WTC11 (cell line): ENCODE results near the gene ZBTB44. TPM values are rescaled to one million over a fixed set of nuclear protein-coding genes. Genes with fewer than 3 reads are reported as not detected.

Experiments
- ATAC-seq: fragments of 200-7000 bp; cut with Tn5 transposase; 2 replicates; pipeline ENCODE4 v1.10.0; 2021; ENCODE audit warnings: mild to moderate bottlenecking, moderate library complexity
- CTCF ChIA-PET: fragments of 300-600 bp; sonication (Branson Sonifier 250); formaldehyde crosslinking; loops from one replicate; lab custom pipeline; 2021; ENCODE audit warnings: antibody characterized with exemption; lab: Charles Lee
- POLR2A ChIA-PET: fragments of 350-600 bp; sonication (Branson Sonifier 250); formaldehyde crosslinking; loops from one replicate; lab custom pipeline; 2021; ENCODE audit warnings: antibody characterized with exemption; lab: Charles Lee
- DNase-seq: peaks from one replicate; pipeline ENCODE4 v3.0.0; 2021; ENCODE audit warnings: low spot score
- H3K27ac Mint-ChIP-seq: 2 replicates; pipeline ENCODE4 v1.8.0; 2021; ENCODE audit warnings: mixed read lengths
- H3K27me3 Mint-ChIP-seq: 2 replicates; pipeline ENCODE4 v1.8.0; 2021; ENCODE audit warnings: low read depth, mild to moderate bottlenecking, moderate library complexity, mixed read lengths
- H3K36me3 Mint-ChIP-seq: 2 replicates; pipeline ENCODE4 v1.8.0; 2021; ENCODE audit warnings: mixed read lengths
- H3K4me1 Mint-ChIP-seq: 2 replicates; pipeline ENCODE4 v1.8.0; 2022; ENCODE audit warnings: mixed read lengths
- H3K4me3 Mint-ChIP-seq: 2 replicates; pipeline ENCODE4 v1.8.0; 2021; ENCODE audit warnings: mild to moderate bottlenecking, moderate library complexity, mixed read lengths
- H3K9me3 Mint-ChIP-seq: 2 replicates; pipeline ENCODE4 v1.8.0; 2021; ENCODE audit warnings: mixed read lengths
- AR ChIP-seq: fragments of 250-450 bp; sonication (Bioruptor Pico); IDR thresholded peaks from 2 replicates; pipeline ENCODE4 v1.9.0; 2021; ENCODE audit warnings: mild to moderate bottlenecking
- ATF1 ChIP-seq: sonication (generic); formaldehyde crosslinking; IDR thresholded peaks from 2 replicates; pipeline ENCODE4 v1.8.1; 2023; ENCODE audit warnings: mild to moderate bottlenecking, moderate library complexity, missing genetic modification reagents
- ATF3 ChIP-seq: sonication (generic); formaldehyde crosslinking; conservative IDR thresholded peaks from 2 replicates; pipeline ENCODE4 v1.8.1; 2022; ENCODE audit warnings: mild to moderate bottlenecking, missing genetic modification reagents
- CREM ChIP-seq: sonication (generic); formaldehyde crosslinking; IDR thresholded peaks from 2 replicates; pipeline ENCODE4 v1.8.1; 2022; ENCODE audit warnings: mild to moderate bottlenecking, missing genetic modification reagents, moderate library complexity
- CTCF ChIP-seq: fragments of 200-600 bp; IDR thresholded peaks from 2 replicates; pipeline ENCODE4 v1.8.0; 2022; ENCODE audit warnings: antibody characterized with exemption
- FOXK1 ChIP-seq: sonication (generic); formaldehyde crosslinking; IDR thresholded peaks from 2 replicates; pipeline ENCODE4 v1.8.0; 2022; ENCODE audit warnings: mild to moderate bottlenecking, moderate library complexity, missing genetic modification reagents
- GABPB1 ChIP-seq: sonication (generic); formaldehyde crosslinking; IDR thresholded peaks from 2 replicates; pipeline ENCODE4 v1.8.1; 2023; ENCODE audit warnings: mild to moderate bottlenecking, missing genetic modification reagents
- JAZF1 ChIP-seq: fragments of 250-450 bp; sonication (Bioruptor Pico); IDR thresholded peaks from 2 replicates; pipeline ENCODE4 v1.9.0; 2021; ENCODE audit warnings: moderate library complexity, mild to moderate bottlenecking, inconsistent platforms
- KAT7 ChIP-seq: sonication (generic); formaldehyde crosslinking; IDR thresholded peaks from 2 replicates; pipeline ENCODE4 v1.8.1; 2023; ENCODE audit warnings: missing genetic modification reagents, mild to moderate bottlenecking, borderline replicate concordance
- NR1H2 ChIP-seq: sonication (generic); formaldehyde crosslinking; IDR thresholded peaks from 2 replicates; pipeline ENCODE4 v1.9.0; 2021; ENCODE audit warnings: mild to moderate bottlenecking, moderate library complexity, missing genetic modification reagents
- PRRX2 ChIP-seq: fragments of 250-450 bp; sonication (Bioruptor Pico); IDR thresholded peaks from 2 replicates; pipeline ENCODE4 v1.8.0; 2021; ENCODE audit warnings: mild to moderate bottlenecking
- STAT6 ChIP-seq: sonication (generic); formaldehyde crosslinking; conservative IDR thresholded peaks from 2 replicates; pipeline ENCODE4 v1.8.1; 2023; ENCODE audit warnings: mild to moderate bottlenecking, low read depth, missing genetic modification reagents, moderate library complexity
- TEAD1 ChIP-seq: sonication (generic); formaldehyde crosslinking; IDR thresholded peaks from 2 replicates; pipeline ENCODE4 v1.8.0; 2022; ENCODE audit warnings: mild to moderate bottlenecking, missing genetic modification reagents
- USF1 ChIP-seq: sonication (generic); formaldehyde crosslinking; IDR thresholded peaks from 2 replicates; pipeline ENCODE4 v1.8.0; 2022; ENCODE audit warnings: mild to moderate bottlenecking, missing genetic modification reagents
- ZNF317 ChIP-seq: sonication (generic); formaldehyde crosslinking; IDR thresholded peaks from 2 replicates; pipeline ENCODE4 v1.8.1; 2023; ENCODE audit warnings: low read depth, mild to moderate bottlenecking, moderate library complexity, missing genetic modification reagents, borderline replicate concordance
- ZNF532 ChIP-seq: fragments of 250-450 bp; sonication (Bioruptor Pico); IDR thresholded peaks from 2 replicates; pipeline ENCODE4 v1.9.0; 2021; ENCODE audit warnings: mild to moderate bottlenecking, borderline replicate concordance
- total RNA-seq: library from RNA; stranded (reverse); gene quantifications from 3 replicates; pipeline ENCODE4 v1.2.3, GENCODE V29; 2021
- TF ChIP-seq, protein P1 (sequence below): sonication (generic); formaldehyde crosslinking; IDR thresholded peaks from 2 replicates; pipeline ENCODE4 v1.8.1; 2022; ENCODE audit warnings: low read depth, missing genetic modification reagents, borderline replicate concordance

Gene ZBTB44
- total RNA-seq, 1 experiment from 2014 or later = 107 TPM

GRCh38 chr11:130304651-130305050, 10.1 kb downstream of the ZBTB44 start:
- H3K9me3 Mint-ChIP-seq = peaks cover 38% of the 10 kb centered on the region
- H3K36me3 Mint-ChIP-seq = peaks cover 53% of the 10 kb centered on the region
- H3K27me3 Mint-ChIP-seq = no peaks in the 10 kb centered on the region
- no peak overlapping the region for H3K4me3 Mint-ChIP-seq
- H3K4me1 Mint-ChIP-seq = peaks cover 22% of the 10 kb centered on the region
- no peak for TF ChIP-seq ATF3 (CRISPR knock-in tag)
- TF ChIP-seq STAT6 (CRISPR knock-in tag) = no peak
- TF ChIP-seq ZNF317 (CRISPR knock-in tag) = no peak
- TF ChIP-seq PRRX2 = no peak
- TF ChIP-seq, protein P1, sequence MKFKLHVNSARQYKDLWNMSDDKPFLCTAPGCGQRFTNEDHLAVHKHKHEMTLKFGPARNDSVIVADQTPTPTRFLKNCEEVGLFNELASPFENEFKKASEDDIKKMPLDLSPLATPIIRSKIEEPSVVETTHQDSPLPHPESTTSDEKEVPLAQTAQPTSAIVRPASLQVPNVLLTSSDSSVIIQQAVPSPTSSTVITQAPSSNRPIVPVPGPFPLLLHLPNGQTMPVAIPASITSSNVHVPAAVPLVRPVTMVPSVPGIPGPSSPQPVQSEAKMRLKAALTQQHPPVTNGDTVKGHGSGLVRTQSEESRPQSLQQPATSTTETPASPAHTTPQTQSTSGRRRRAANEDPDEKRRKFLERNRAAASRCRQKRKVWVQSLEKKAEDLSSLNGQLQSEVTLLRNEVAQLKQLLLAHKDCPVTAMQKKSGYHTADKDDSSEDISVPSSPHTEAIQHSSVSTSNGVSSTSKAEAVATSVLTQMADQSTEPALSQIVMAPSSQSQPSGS = no peak
- TF ChIP-seq, all 79 proteins: peak for 0
- DNase-seq (no peak), ATAC-seq (no peak)
- peak overlapping the region; percentile 9; the same call in 1 of the 2 replicates for H3K27ac Mint-ChIP-seq
- ChIA-PET CTCF (interaction anchor here (1.1 to 1.2 kb wide), 2 partner anchors 25 to 99 kb away, joined by 3 read pairs; no protein-coding TSS in a partner anchor), POLR2A (no interaction called here)

GRCh38 chr11:130301002-130301401, 13.7 kb downstream of the ZBTB44 start:
- ChIA-PET CTCF (no interaction called here), POLR2A (no interaction called here)
- peaks cover 12% of the 10 kb centered on the region for H3K9me3 Mint-ChIP-seq
- no peak for TF ChIP-seq PRRX2
- TF ChIP-seq NR1H2 = no peak
- TF ChIP-seq CREM (CRISPR knock-in tag) = no peak
- TF ChIP-seq ZNF532 (CRISPR knock-in tag) = no peak
- no peak for TF ChIP-seq ATF3 (CRISPR knock-in tag)
- TF ChIP-seq JAZF1 = no peak
- H3K27ac Mint-ChIP-seq = peak overlapping the region; percentile 63
- DNase-seq (no peak), ATAC-seq (no peak)
- H3K27me3 Mint-ChIP-seq = no peaks in the 10 kb centered on the region
- H3K36me3 Mint-ChIP-seq = peaks cover 21% of the 10 kb centered on the region
- peaks cover 50% of the 10 kb centered on the region for H3K4me1 Mint-ChIP-seq
- H3K4me3 Mint-ChIP-seq = no peak overlapping the region

DNA sequence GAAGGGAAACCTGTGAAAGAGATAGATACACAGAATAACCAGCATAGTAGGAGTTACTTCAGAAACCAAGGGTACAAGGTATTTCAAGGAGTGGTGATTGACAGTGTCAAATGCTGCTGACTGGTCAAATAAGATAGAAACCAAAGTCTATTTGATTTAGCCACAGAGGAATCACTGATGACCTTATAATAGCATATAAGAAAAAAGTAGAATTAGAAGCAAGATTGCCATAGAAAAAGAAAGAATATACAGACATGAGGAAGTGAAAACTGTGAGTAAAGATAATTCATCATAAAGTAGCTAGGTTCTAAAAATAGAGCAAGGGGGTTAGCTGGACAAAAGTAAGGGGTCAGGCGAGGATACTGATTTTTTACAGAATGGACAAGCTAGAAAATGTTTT, 14.2 kb downstream of the ZBTB44 start:
- peaks cover 54% of the 10 kb centered on the region for H3K4me1 Mint-ChIP-seq
- no peaks in the 10 kb centered on the region for H3K27me3 Mint-ChIP-seq
- no peak overlapping the region for H3K4me3 Mint-ChIP-seq
- peak overlapping the region; percentile 31; the same call in 1 of the 2 replicates for H3K27ac Mint-ChIP-seq
- peaks cover 18% of the 10 kb centered on the region for H3K36me3 Mint-ChIP-seq
- CTCF ChIA-PET = no interaction called here
- POLR2A ChIA-PET = no interaction called here
- ATAC-seq (no peak), DNase-seq (no peak)
- peaks cover 10% of the 10 kb centered on the region for H3K9me3 Mint-ChIP-seq
- no peak for TF ChIP-seq TEAD1 (CRISPR knock-in tag)
- TF ChIP-seq JAZF1 = no peak
- no peak for TF ChIP-seq USF1 (CRISPR knock-in tag)
- no peak for TF ChIP-seq ATF1
- TF ChIP-seq KAT7 (CRISPR knock-in tag) = no peak
- TF ChIP-seq ZNF317 (CRISPR knock-in tag) = no peak
- no peak for TF ChIP-seq AR
- TF ChIP-seq GABPB1 (CRISPR knock-in tag) = no peak
- no peak for TF ChIP-seq CTCF
- no peak for TF ChIP-seq FOXK1 (CRISPR knock-in tag)
